ENCODE results near the gene SLC26A4. TPM values are rescaled to one million over a fixed set of nuclear protein-coding genes. Genes with fewer than 3 reads are reported as not detected.

The SLC26A4 gene
- total and polyA plus RNA-seq, 10 of the 15 experiments (the other 5 are each of a cell fraction or from before 2014, with no cell fraction given) = 0.01 to 0.18 (median 0.08) TPM; not detected in 5

DNA sequence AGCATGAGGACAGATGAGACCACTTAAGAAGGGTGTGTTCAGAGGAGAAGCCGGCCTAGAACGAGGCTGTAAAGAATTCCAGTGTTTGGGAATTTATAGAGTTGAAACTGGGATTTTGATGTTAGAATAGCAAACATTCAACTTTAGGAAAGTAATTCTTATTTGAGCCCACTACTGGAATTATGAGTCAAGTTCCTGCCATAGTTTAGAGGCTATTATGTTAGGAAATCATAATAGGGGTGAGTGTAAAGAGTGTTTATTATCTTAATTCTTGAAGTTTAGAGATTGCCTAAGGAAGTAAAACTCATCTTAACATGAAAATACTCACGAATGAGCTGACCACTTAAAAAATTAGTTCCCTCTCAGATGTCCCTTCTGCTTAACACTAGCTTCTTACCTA, 85.4 kb downstream of the SLC26A4 start:
- H3K27me3 ChIP-seq (replicated peaks in 1 of 2; ENCODE audit: control insufficient read depth in 2 of 2, insufficient read depth in 2 of 2, low read length in 1 of 2) = no peaks in the 10 kb centered on the region
- H3K4me3 ChIP-seq = peak overlapping the region; percentile 87; the same call in 1 of the 2 replicates
- BruUV-seq (replicated peaks) = no TSS peak
- no peak overlapping the region for H2AFZ ChIP-seq (ENCODE audit: control insufficient read depth, low read depth, low read length)
- TF ChIP-seq LARP7 (IDR thresholded peaks at IDR 0.05) (no peak), ZSCAN29 (IDR thresholded peaks at IDR 0.05) (no peak), EZH2 (IDR thresholded peaks at IDR 0.05; ENCODE audit: borderline replicate concordance, control insufficient read depth, low read depth, low read length) (no peak), PAX8 (IDR thresholded peaks at IDR 0.05) (no peak), MYC (IDR thresholded peaks at IDR 0.05; ENCODE audit: insufficient read depth, insufficient read length, insufficient replicate concordance, low read length, severe bottlenecking) (no peak), ZBED1 (IDR thresholded peaks at IDR 0.05; ENCODE audit: borderline replicate concordance) (no peak)
- TF ChIP-seq, protein P1, sequence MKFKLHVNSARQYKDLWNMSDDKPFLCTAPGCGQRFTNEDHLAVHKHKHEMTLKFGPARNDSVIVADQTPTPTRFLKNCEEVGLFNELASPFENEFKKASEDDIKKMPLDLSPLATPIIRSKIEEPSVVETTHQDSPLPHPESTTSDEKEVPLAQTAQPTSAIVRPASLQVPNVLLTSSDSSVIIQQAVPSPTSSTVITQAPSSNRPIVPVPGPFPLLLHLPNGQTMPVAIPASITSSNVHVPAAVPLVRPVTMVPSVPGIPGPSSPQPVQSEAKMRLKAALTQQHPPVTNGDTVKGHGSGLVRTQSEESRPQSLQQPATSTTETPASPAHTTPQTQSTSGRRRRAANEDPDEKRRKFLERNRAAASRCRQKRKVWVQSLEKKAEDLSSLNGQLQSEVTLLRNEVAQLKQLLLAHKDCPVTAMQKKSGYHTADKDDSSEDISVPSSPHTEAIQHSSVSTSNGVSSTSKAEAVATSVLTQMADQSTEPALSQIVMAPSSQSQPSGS (IDR thresholded peaks at IDR 0.05; ENCODE audit: low read length) = no peak
- TF ChIP-seq, protein P2, sequence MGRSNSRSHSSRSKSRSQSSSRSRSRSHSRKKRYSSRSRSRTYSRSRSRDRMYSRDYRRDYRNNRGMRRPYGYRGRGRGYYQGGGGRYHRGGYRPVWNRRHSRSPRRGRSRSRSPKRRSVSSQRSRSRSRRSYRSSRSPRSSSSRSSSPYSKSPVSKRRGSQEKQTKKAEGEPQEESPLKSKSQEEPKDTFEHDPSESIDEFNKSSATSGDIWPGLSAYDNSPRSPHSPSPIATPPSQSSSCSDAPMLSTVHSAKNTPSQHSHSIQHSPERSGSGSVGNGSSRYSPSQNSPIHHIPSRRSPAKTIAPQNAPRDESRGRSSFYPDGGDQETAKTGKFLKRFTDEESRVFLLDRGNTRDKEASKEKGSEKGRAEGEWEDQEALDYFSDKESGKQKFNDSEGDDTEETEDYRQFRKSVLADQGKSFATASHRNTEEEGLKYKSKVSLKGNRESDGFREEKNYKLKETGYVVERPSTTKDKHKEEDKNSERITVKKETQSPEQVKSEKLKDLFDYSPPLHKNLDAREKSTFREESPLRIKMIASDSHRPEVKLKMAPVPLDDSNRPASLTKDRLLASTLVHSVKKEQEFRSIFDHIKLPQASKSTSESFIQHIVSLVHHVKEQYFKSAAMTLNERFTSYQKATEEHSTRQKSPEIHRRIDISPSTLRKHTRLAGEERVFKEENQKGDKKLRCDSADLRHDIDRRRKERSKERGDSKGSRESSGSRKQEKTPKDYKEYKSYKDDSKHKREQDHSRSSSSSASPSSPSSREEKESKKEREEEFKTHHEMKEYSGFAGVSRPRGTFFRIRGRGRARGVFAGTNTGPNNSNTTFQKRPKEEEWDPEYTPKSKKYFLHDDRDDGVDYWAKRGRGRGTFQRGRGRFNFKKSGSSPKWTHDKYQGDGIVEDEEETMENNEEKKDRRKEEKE (IDR thresholded peaks at IDR 0.05) = no peak
- no peak for FAIRE-seq
- intact Hi-C loops (cut with micrococcal nuclease; ENCODE audit: unreplicated experiment) (loop anchor here (10.0 kb wide), 1 partner anchor 399 kb away; no protein-coding TSS in a partner anchor), in situ Hi-C loops (cut with MboI) (no loop called here)
- H3K9me3 ChIP-seq (replicated peaks; ENCODE audit: control insufficient read depth, insufficient read depth, low read length) = no peaks in the 10 kb centered on the region
- CTCF ChIA-PET = interaction anchor here (0.9 to 3.9 kb wide), 8 partner anchors 19 to 799 kb away, joined by 3 to 12 read pairs (median 3); no protein-coding TSS in a partner anchor
- RAD21 ChIA-PET (ENCODE audit: unreplicated experiment) = interaction anchor here (1.0 kb wide), 1 partner anchor 182 kb away, joined by 3 read pairs; the partner anchor contains the start of genes COG5 and DUS4L
- peaks cover under 1 to 17% of the 10 kb centered on the region in 2 experiments; a peak in 1 of 4 replicates for H3K36me3 ChIP-seq (ENCODE audit: control insufficient read depth in 2 of 2, insufficient read depth in 2 of 2, low read length in 1 of 2)
- H3K79me2 ChIP-seq (ENCODE audit: control insufficient read depth, insufficient read depth, low read length) = peaks cover 56% of the 10 kb centered on the region
- no peak for ATAC-seq
- H4K20me1 ChIP-seq (ENCODE audit: control insufficient read depth, insufficient read depth) = peaks cover 5% of the 10 kb centered on the region; the same call in 1 of the 2 replicates
- SMC1A ChIA-PET (ENCODE audit: uncharacterized antibody, unreplicated experiment) = interaction anchor here (2.2 kb wide), 1 partner anchor 19 kb away, joined by 6 read pairs; no protein-coding TSS in a partner anchor
- DNase-seq (ENCODE audit: low read depth, low spot score) = no peak
- POLR2A ChIA-PET = no interaction called here
- peak overlapping the region; percentile 98; the same call in 1 of the 2 replicates for H3K9ac ChIP-seq (ENCODE audit: control insufficient read depth, insufficient read depth, low read length)
- H3K27ac ChIP-seq (ENCODE audit: control insufficient read depth, insufficient read depth) = no peak overlapping the region; the same call in 1 of the 2 replicates
- peaks cover 8% of the 10 kb centered on the region for H3K4me1 ChIP-seq (ENCODE audit: control insufficient read depth, insufficient read depth, low read length)
- H3K4me2 ChIP-seq (ENCODE audit: control insufficient read depth, insufficient read depth) = peak overlapping the region; percentile 97
- 65% methylated on average over 3 of the region's 3 CpGs for WGBS (ENCODE audit: insufficient coverage, insufficient replicate concordance, low lambda C conversion rate, missing lambda C conversion rate)
